ENCODE results near the gene TBC1D3. TPM values are rescaled to one million over a fixed set of nuclear protein-coding genes. Genes with fewer than 3 reads are reported as not detected.
"Not testable (repeated sequence)": the region's sequence is repeated elsewhere in the genome, so short reads cannot be mapped to it uniquely, and the experiment has no call there.

Gene TBC1D3
- not detected for total RNA-seq

DNA sequence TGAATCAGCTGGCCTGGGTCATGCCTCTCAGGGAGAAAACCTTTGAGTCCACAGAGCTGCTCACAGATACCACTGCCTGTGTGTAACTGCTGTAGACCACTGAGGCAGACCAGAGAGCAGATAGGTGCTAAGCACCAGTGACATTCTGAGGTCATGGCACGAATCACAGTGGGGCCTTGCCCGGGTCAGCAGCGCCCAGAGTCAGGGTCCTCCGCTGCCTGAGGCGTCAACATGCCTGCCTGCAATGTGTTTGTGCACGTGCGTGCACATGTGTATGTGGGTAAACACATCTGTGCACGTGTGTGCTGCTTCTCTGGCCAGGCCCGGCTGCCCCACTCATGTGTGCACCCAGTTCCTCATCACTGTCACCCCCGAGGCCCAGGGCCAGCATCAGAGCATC, at the start of gene TBC1D3:
TBC1D3 (minus strand) TSS at position 101 of the 400 bp plus-strand sequence. CDS start 1,526 bp downstream, outside the sequence.
- H3K36me3 ChIP-seq; H3K27ac ChIP-seq; H3K9me3 ChIP-seq; H3K9ac ChIP-seq (ENCODE audit: low read depth in 2 of 2, low read length in 2 of 2); H3K4me1 ChIP-seq; intact Hi-C loops (cut with DNase I); H3K27me3 ChIP-seq; H3K4me3 ChIP-seq; DNase-seq: not testable (repeated sequence)

DNA sequence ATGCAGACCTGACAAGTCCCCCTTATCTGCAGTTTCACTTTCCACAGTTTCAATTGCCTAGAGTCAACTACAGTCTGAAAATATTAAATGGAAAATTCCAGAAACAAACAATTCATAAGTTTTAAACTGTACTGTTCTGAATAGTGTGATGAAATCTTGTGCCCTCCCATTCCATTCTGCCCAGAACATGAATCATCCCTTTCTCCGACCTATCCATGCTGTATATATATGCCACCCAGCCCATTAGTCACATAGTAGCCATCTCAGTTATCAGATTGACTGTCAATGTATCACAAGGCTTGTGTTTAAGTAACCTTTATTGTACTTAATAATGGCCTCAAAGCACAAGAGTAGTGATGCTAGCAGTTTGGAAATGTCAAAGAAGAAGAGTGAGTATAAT, 40.4 kb upstream of the TBC1D3 start:
- DNase-seq; H3K9me3 ChIP-seq; H3K4me1 ChIP-seq; intact Hi-C loops (cut with DNase I); H3K27ac ChIP-seq; H3K27me3 ChIP-seq; H3K36me3 ChIP-seq; H3K9ac ChIP-seq (ENCODE audit: low read depth in 2 of 2, low read length in 2 of 2); H3K4me3 ChIP-seq: not testable (repeated sequence)

DNA sequence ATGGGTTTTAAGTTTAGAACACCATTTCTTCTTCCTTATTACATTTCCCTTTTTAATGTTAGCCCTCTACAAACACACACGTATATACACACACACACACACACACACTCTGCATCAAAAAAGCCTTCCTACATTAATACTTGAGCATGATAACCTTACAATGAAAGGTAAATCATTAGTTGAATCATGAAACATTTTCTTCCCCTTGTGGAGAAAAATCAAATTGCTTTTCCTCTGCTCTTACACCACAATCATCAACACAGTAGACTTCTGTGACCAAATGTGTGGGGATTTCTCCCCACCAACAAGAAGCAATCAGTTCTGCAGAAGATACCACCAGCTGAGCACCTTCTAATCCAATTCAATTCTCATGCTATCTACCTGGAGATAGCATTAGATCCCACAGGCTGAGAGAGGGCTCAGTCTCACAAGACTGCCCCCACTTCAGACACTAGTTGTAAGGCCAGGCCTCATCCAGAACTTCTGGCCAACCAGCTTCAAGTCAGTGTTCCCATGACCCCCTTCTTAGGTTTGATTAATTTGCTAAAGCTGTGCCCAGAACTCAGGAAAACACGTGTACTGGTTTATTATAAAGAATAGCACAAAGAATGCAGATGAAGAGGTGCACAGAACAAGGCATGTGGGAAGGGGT, 33.6 kb upstream of the TBC1D3 start:
- H3K9ac ChIP-seq (ENCODE audit: low read depth in 2 of 2, low read length in 2 of 2); H3K27ac ChIP-seq; H3K4me1 ChIP-seq; H3K4me3 ChIP-seq; H3K36me3 ChIP-seq; H3K27me3 ChIP-seq; intact Hi-C loops (cut with DNase I); H3K9me3 ChIP-seq; DNase-seq: not testable (repeated sequence)

DNA sequence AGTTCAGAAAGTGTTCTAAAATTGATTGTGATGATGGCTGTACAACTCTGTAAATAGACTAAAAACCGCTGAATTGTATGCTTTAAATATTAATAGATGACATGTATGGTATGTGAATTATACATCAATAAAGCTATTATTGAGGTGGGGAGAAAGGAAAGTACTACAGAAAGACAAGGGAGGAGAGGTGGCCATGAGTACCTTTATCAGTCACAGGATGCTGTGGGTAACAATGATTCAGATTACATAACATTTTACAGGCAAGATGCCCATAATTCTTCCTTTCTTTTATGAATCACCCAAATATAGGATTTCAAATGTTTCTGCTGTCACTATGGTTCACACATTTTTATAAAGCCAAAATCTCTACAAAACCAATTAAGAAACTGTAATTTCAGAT, 28.5 kb upstream of the TBC1D3 start:
- H3K27ac ChIP-seq; H3K9me3 ChIP-seq; H3K27me3 ChIP-seq; H3K4me1 ChIP-seq; H3K4me3 ChIP-seq; H3K9ac ChIP-seq (ENCODE audit: low read depth in 2 of 2, low read length in 2 of 2); H3K36me3 ChIP-seq; intact Hi-C loops (cut with DNase I); DNase-seq: not testable (repeated sequence)

DNA sequence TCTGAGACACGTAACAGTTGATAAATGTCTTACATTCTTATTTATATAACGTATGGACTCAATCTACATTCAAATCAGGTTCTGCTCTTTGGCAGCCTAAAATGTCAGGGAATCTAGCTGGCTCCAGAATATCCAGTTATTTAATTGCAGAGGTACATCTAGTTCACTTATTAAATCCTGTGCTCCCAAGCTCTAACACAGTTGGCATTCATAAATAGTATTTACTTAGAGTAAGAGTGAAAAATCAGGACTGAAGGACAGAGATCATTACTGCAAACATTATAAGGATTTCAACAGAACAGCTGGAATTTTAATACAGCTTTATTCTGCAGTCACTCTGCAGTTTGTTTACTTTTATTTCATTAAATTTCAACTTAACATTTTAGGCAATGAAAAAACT, 7.9 kb upstream of the TBC1D3 start:
- H3K27ac ChIP-seq; H3K36me3 ChIP-seq; H3K9ac ChIP-seq (ENCODE audit: low read depth in 2 of 2, low read length in 2 of 2); DNase-seq; intact Hi-C loops (cut with DNase I); H3K27me3 ChIP-seq; H3K9me3 ChIP-seq; H3K4me3 ChIP-seq; H3K4me1 ChIP-seq: not testable (repeated sequence)

DNA sequence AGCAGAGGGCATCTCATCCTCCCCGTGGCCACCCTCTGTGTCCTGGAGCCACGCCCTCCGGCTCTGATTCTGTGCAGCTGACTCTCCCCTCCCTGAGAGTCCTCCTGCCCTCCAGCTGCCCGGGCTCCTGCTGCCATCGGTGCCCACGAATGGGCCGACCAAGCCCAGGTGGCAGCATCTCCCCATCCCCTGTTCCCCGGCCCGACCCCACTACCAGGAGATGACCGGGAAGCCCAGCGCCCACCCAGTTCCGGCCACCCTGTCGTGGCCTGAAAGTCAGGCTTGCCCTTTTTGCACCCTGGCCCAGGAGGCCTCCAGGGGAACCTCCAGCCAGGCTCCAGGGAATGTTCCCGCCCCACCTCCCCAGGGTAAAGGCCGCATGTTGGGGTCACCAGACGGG, 57.5 kb downstream of the TBC1D3 start:
- H3K9me3 ChIP-seq; H3K9ac ChIP-seq (ENCODE audit: low read depth in 2 of 2, low read length in 2 of 2); H3K27me3 ChIP-seq; intact Hi-C loops (cut with DNase I); H3K4me1 ChIP-seq; H3K36me3 ChIP-seq; H3K4me3 ChIP-seq; H3K27ac ChIP-seq: not testable (repeated sequence)
- peak; percentile 11 for DNase-seq

Other genes starting within 250 kb of the TBC1D3 start
- gene TBC1D3L, start 203.5 kb downstream of the TBC1D3 start, total RNA-seq: 10 to 100 TPM; 14.8 to 16.7 TPM
- gene TBC1D3D, start 188.6 kb downstream of the TBC1D3 start, total RNA-seq: under 1 TPM; 0.37 to 0.54 TPM
- not detected for gene TBC1D3C, start 123.9 kb downstream of the TBC1D3 start, total RNA-seq
- gene TBC1D3E, start 64.6 kb downstream of the TBC1D3 start, total RNA-seq: not detected
- gene MRPL45, start 104.6 kb upstream of the TBC1D3 start, total RNA-seq: 10 to 100 TPM; 34.1 to 42.4 TPM
- under 1 TPM; 0.03 to 0.12 TPM for gene GPR179, start 151.4 kb upstream of the TBC1D3 start, total RNA-seq
- 10 to 100 TPM; 11.4 to 15.3 TPM for gene SOCS7, start 159.3 kb upstream of the TBC1D3 start, total RNA-seq
- 10 to 100 TPM in 1 of 2 donors, 1 to 10 TPM in 1; 4.0 to 14.1 TPM for gene ARHGAP23, start 235.9 kb upstream of the TBC1D3 start, total RNA-seq

Measured in colonic mucosa (tissue), 4 donors.